HepG2 (cell line): Measurements from ENCODE around the gene SLC25A10.

Source experiments
- BCLAF1 ChIP-seq: fragments of 450-650 bp; IDR thresholded peaks from 2 replicates; pipeline ENCODE4 v1.6.1; 2017; ENCODE audit warnings: mild to moderate bottlenecking
- CEBPZ ChIP-seq: IDR thresholded peaks from 2 replicates; pipeline ENCODE4 v1.6.1; 2012; ENCODE audit warnings: low read length, improper control_type of control experiment
- CTCF ChIP-seq: sonication (generic); formaldehyde crosslinking; IDR thresholded peaks from 2 replicates; pipeline ENCODE4 v1.5.0; 2020; ENCODE audit warnings: mild to moderate bottlenecking, missing genetic modification reagents, moderate library complexity
- KAT7 ChIP-seq: IDR thresholded peaks from 2 replicates; pipeline ENCODE4 v1.6.1; 2018; ENCODE audit warnings: borderline replicate concordance, missing compliant biosample characterization
- MAX ChIP-seq: IDR thresholded peaks from 2 replicates; pipeline ENCODE4 v1.6.1; 2012; ENCODE audit warnings: inconsistent platforms
- MED1 ChIP-seq: sonication (generic); formaldehyde crosslinking; IDR thresholded peaks from 2 replicates; pipeline ENCODE4 v1.4.0; 2020; ENCODE audit warnings: missing genetic modification reagents
- MYNN ChIP-seq: sonication (generic); formaldehyde crosslinking; IDR thresholded peaks from 2 replicates; pipeline ENCODE4 v1.4.0; 2020; ENCODE audit warnings: mild to moderate bottlenecking, low read depth, missing genetic modification reagents
- REST ChIP-seq, 2 experiments: IDR thresholded peaks; 2 replicates each; pipeline ENCODE4 v1.6.1; 2011 to 2012; ENCODE audit warnings: low read length in 2 of 2, borderline replicate concordance in 1 of 2, low read depth in 1 of 2, mild to moderate bottlenecking in 1 of 2, moderate library complexity in 1 of 2
- SP1 ChIP-seq, 2 experiments: fragments of 450-650 bp in 1 of 2; sonication (generic) in 1 of 2; formaldehyde crosslinking in 1 of 2; IDR thresholded peaks; 2 replicates each; pipeline versions ENCODE4 v1.4.0 to v1.6.1; 2016 to 2020; ENCODE audit warnings: missing genetic modification reagents in 1 of 2
- TRIM24 ChIP-seq: sonication (generic); formaldehyde crosslinking; IDR thresholded peaks from 2 replicates; pipeline ENCODE4 v1.8.0; 2022; ENCODE audit warnings: mild to moderate bottlenecking, missing genetic modification reagents
- ZNF34 ChIP-seq: sonication (generic); formaldehyde crosslinking; IDR thresholded peaks from 2 replicates; pipeline ENCODE4 v1.4.0; 2020; ENCODE audit warnings: mild to moderate bottlenecking, missing genetic modification reagents, borderline replicate concordance
- ZSCAN5A ChIP-seq: sonication (generic); formaldehyde crosslinking; IDR thresholded peaks from 2 replicates; pipeline ENCODE4 v1.8.0; 2022; ENCODE audit warnings: mild to moderate bottlenecking, missing genetic modification reagents, borderline replicate concordance

- TF ChIP-seq KAT7 (CRISPR knock-in tag) (no peak), CEBPZ (no peak), MAX (peak; percentile 28; the same call in 1 of the 2 replicates), CTCF (CRISPR knock-in tag) (no peak), ZSCAN5A (no peak), SP1 (IDR thresholded peaks at IDR 0.05) (no peak), SP1 (CRISPR knock-in tag; IDR thresholded peaks at IDR 0.05) (no peak), MYNN (no peak), REST (IDR thresholded peaks at IDR 0.05; ENCODE audit: borderline replicate concordance in 1 of 2, low read depth in 1 of 2, low read length in 2 of 2) (no peak), BCLAF1 (no peak), MED1 (CRISPR knock-in tag) (no peak), ZNF34 (CRISPR knock-in tag) (no peak), TRIM24 (no peak)
Measured at GRCh38 chr17:81700353-81701287, 11.5 kb upstream of the SLC25A10 start.
